Measurements from ENCODE around the gene TRAK1.

The TRAK1 gene

GRCh38 chr3:42177801-42178150 is 86.6 kb downstream of the TRAK1 start:
- DNase-seq (ENCODE audit: low read depth): no peak

GRCh38 chr3:42179110-42179725 is 88.1 kb downstream of the TRAK1 start:
- no peak for DNase-seq (ENCODE audit: low read depth)

- DNase-seq (ENCODE audit: low read depth): no peak
Measured at GRCh38 chr3:42180901-42181300, 89.7 kb downstream of the TRAK1 start.

GRCh38 chr3:42182555-42182954 is 91.4 kb downstream of the TRAK1 start:
- no peak for DNase-seq (ENCODE audit: low read depth)

- no peak for DNase-seq (ENCODE audit: low read depth)
Measured at GRCh38 chr3:42183991-42184632, 93.0 kb downstream of the TRAK1 start.

GRCh38 chr3:42184651-42185443 is 93.7 kb downstream of the TRAK1 start:
- no peak for DNase-seq (ENCODE audit: low read depth)

- no peak for DNase-seq (ENCODE audit: low read depth)
Measured at GRCh38 chr3:42187936-42188335, 96.8 kb downstream of the TRAK1 start.

GRCh38 chr3:42188376-42188775 is 97.2 kb downstream of the TRAK1 start:
- DNase-seq (ENCODE audit: low read depth): no peak

GRCh38 chr3:42189001-42189460 is 97.9 kb downstream of the TRAK1 start:
- DNase-seq (ENCODE audit: low read depth): no peak

GRCh38 chr3:42189736-42190135 is 98.6 kb downstream of the TRAK1 start:
- DNase-seq (ENCODE audit: low read depth): no peak

- DNase-seq (ENCODE audit: low read depth): peak; percentile 59
Measured at GRCh38 chr3:42190701-42191442, 99.7 kb downstream of the TRAK1 start.

GRCh38 chr3:42191443-42191747 is 100.2 kb downstream of the TRAK1 start:
- DNase-seq (ENCODE audit: low read depth): no peak

- DNase-seq (ENCODE audit: low read depth): no peak
Measured at GRCh38 chr3:42192334-42193200, 101.4 kb downstream of the TRAK1 start.

GRCh38 chr3:42194943-42195510 is 103.9 kb downstream of the TRAK1 start:
- no peak for DNase-seq (ENCODE audit: low read depth)

GRCh38 chr3:42195879-42196330 is 104.7 kb downstream of the TRAK1 start:
- no peak for DNase-seq (ENCODE audit: low read depth)

- no peak for DNase-seq (ENCODE audit: low read depth)
Measured at GRCh38 chr3:42198709-42199108, 107.6 kb downstream of the TRAK1 start.

- no peak for DNase-seq (ENCODE audit: low read depth)
Measured at GRCh38 chr3:42202217-42202865, 111.2 kb downstream of the TRAK1 start.

- DNase-seq (ENCODE audit: low read depth): no peak
Measured at GRCh38 chr3:42204867-42205599, 113.9 kb downstream of the TRAK1 start.

- no peak for DNase-seq (ENCODE audit: low read depth)
Measured at GRCh38 chr3:42205800-42206514, 114.8 kb downstream of the TRAK1 start.

Data from activated T-cell treated with anti-CD3 and anti-CD28 coated beads for 1 hour (primary cell).